ENCODE results near the gene RND2. TPM values are rescaled to one million over a fixed set of nuclear protein-coding genes. Genes with fewer than 3 reads are reported as not detected.

RND2 gene
- total and polyA plus RNA-seq, 4 donors, result 1.9 to 2.8 (median 2.2) TPM

- Histone ChIP-seq H3K27me3 (ENCODE audit: control insufficient read depth in 4 of 4, insufficient read depth in 4 of 4, low read length in 3 of 4) (no peaks in the 10 kb centered on the region), H3K9me3 (ENCODE audit: control insufficient read depth in 4 of 4, low read length in 3 of 4) (no peaks in the 10 kb centered on the region), H3K27ac (ENCODE audit: low read depth in 1 of 2, low read length in 2 of 2) (no peak overlapping the region), H3K36me3 (ENCODE audit: control insufficient read depth in 4 of 4, insufficient read depth in 3 of 4, low read depth in 1 of 4, low read length in 3 of 4) (no peaks in the 10 kb centered on the region), H3K4me1 (ENCODE audit: control insufficient read depth in 4 of 4, insufficient read depth in 4 of 4, low read length in 3 of 4) (peaks cover 8 to 34% (median 20%) of the 10 kb centered on the region in 4 donors), H3K9ac (ENCODE audit: low read depth in 1 of 2, low read length in 2 of 2) (no peak overlapping the region), H3K4me3 (ENCODE audit: low read depth in 1 of 3, low read length in 3 of 3) (no peak overlapping the region)
- TF ChIP-seq FOXA2 (IDR thresholded peaks at IDR 0.05) (no peak), YY1 (IDR thresholded peaks at IDR 0.05) (no peak), RAD21 (IDR thresholded peaks at IDR 0.05) (no peak), GABPA (IDR thresholded peaks at IDR 0.05 in 1 of 2, conservative IDR thresholded peaks at IDR 0.05 in 1 of 2) (no peak)
- 80% methylated on average over 16 of the region's 16 CpGs for WGBS
- DNase-seq (ENCODE audit: low spot score), result no peak
These were observed 921 bp downstream of the RND2 start for GRCh38 chr17:43025766-43026537.

DNA sequence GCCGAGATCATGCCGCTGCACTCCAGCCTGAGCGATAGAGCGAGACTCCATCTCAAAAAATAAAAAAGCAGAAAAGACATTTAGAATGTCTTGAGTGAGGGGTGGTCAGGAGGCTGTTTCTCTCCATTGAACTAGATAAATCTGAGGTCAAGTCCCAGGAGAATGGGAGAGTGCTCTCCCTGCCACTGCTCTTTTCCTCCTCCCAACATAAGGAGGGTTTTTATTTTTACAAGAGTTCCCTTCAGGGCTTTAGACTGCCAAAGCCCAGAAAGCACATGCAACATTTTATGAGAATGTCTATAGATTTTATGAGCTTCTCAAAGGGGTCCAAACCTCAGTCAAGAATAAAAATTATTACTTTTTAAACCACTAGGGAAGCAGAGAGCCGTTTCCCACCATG, 1.6 kb downstream of the RND2 start:
- H3K36me3 ChIP-seq (ENCODE audit: control insufficient read depth in 4 of 4, insufficient read depth in 3 of 4, low read depth in 1 of 4, low read length in 3 of 4), result no peaks in the 10 kb centered on the region
- no peak overlapping the region for H3K9ac ChIP-seq (ENCODE audit: low read depth in 1 of 2, low read length in 2 of 2)
- no peak for DNase-seq (ENCODE audit: low spot score)
- no peak overlapping the region for H3K4me3 ChIP-seq (ENCODE audit: low read depth in 1 of 3, low read length in 3 of 3)
- peaks cover 5 to 29% (median 16%) of the 10 kb centered on the region in 4 donors for H3K4me1 ChIP-seq (ENCODE audit: control insufficient read depth in 4 of 4, insufficient read depth in 4 of 4, low read length in 3 of 4)
- no peaks in the 10 kb centered on the region for H3K9me3 ChIP-seq (ENCODE audit: control insufficient read depth in 4 of 4, low read length in 3 of 4)
- no peak overlapping the region for H3K27ac ChIP-seq (ENCODE audit: low read depth in 1 of 2, low read length in 2 of 2)
- TF ChIP-seq, protein P1, sequence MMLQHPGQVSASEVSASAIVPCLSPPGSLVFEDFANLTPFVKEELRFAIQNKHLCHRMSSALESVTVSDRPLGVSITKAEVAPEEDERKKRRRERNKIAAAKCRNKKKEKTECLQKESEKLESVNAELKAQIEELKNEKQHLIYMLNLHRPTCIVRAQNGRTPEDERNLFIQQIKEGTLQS (IDR thresholded peaks at IDR 0.05), result no peak
- TF ChIP-seq FOXA1 (IDR thresholded peaks at IDR 0.05) (no peak), NR2F2 (IDR thresholded peaks at IDR 0.05) (no peak), ZBTB33 (IDR thresholded peaks at IDR 0.05) (no peak), GABPA (IDR thresholded peaks at IDR 0.05 in 1 of 2, conservative IDR thresholded peaks at IDR 0.05 in 1 of 2) (no peak), MAX (IDR thresholded peaks at IDR 0.05) (no peak)
- 84% methylated on average over 5 of the region's 5 CpGs for WGBS
- H3K27me3 ChIP-seq (ENCODE audit: control insufficient read depth in 4 of 4, insufficient read depth in 4 of 4, low read length in 3 of 4), result no peaks in the 10 kb centered on the region

- Histone ChIP-seq H3K27me3 (ENCODE audit: control insufficient read depth in 4 of 4, insufficient read depth in 4 of 4, low read length in 3 of 4) (no peaks in the 10 kb centered on the region), H3K9me3 (ENCODE audit: control insufficient read depth in 4 of 4, low read length in 3 of 4) (no peaks in the 10 kb centered on the region), H3K4me1 (ENCODE audit: control insufficient read depth in 4 of 4, insufficient read depth in 4 of 4, low read length in 3 of 4) (peaks cover 5 to 26% (median 13%) of the 10 kb centered on the region in 4 donors), H3K4me3 (ENCODE audit: low read depth in 1 of 3, low read length in 3 of 3) (no peak overlapping the region), H3K9ac (ENCODE audit: low read depth in 1 of 2, low read length in 2 of 2) (no peak overlapping the region), H3K27ac (ENCODE audit: low read depth in 1 of 2, low read length in 2 of 2) (no peak overlapping the region), H3K36me3 (ENCODE audit: control insufficient read depth in 4 of 4, insufficient read depth in 3 of 4, low read depth in 1 of 4, low read length in 3 of 4) (no peaks in the 10 kb centered on the region)
- WGBS, result 86% methylated on average over 9 of the region's 9 CpGs
- DNase-seq (ENCODE audit: low spot score), result no peak
- TF ChIP-seq, protein P2, sequence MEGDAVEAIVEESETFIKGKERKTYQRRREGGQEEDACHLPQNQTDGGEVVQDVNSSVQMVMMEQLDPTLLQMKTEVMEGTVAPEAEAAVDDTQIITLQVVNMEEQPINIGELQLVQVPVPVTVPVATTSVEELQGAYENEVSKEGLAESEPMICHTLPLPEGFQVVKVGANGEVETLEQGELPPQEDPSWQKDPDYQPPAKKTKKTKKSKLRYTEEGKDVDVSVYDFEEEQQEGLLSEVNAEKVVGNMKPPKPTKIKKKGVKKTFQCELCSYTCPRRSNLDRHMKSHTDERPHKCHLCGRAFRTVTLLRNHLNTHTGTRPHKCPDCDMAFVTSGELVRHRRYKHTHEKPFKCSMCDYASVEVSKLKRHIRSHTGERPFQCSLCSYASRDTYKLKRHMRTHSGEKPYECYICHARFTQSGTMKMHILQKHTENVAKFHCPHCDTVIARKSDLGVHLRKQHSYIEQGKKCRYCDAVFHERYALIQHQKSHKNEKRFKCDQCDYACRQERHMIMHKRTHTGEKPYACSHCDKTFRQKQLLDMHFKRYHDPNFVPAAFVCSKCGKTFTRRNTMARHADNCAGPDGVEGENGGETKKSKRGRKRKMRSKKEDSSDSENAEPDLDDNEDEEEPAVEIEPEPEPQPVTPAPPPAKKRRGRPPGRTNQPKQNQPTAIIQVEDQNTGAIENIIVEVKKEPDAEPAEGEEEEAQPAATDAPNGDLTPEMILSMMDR (IDR thresholded peaks at IDR 0.05; ENCODE audit: low read depth, low read length, missing input control), result no peak
- no peak for TF ChIP-seq MAX (IDR thresholded peaks at IDR 0.05)
- no peak for TF ChIP-seq FOXA1 (IDR thresholded peaks at IDR 0.05)
- TF ChIP-seq, protein P1 (IDR thresholded peaks at IDR 0.05), result no peak
- TF ChIP-seq RAD21 (IDR thresholded peaks at IDR 0.05), result no peak
- TF ChIP-seq TAF1 (conservative IDR thresholded peaks at IDR 0.05), result no peak
- no peak for TF ChIP-seq YY1 (IDR thresholded peaks at IDR 0.05)
- TF ChIP-seq SP1 (IDR thresholded peaks at IDR 0.05), result no peak
These were observed 2.3 kb downstream of the RND2 start for GRCh38 chr17:43027091-43028032.
